HG03565 (cell line): ENCODE data around the gene CASP6.

ENCODE experiments used
- ATAC-seq: cut with Tn5 transposase; IDR thresholded peaks from one replicate; pipeline ENCODE4 v1.9.1; 2021; ENCODE audit warnings: mild to moderate bottlenecking, moderate library complexity; ENCODE audit not compliant: unreplicated experiment

Gene CASP6

GRCh38 chr4:109702950-109703663 lies at the start of gene CASP6:
Gene CASP6, minus strand, starts transcription at chr4:109703445. Its CDS starts 50 bp downstream, at chr4:109703395.
- peak; percentile 65 for ATAC-seq

- no peak for ATAC-seq
These were observed 49.3 kb upstream of the CASP6 start for GRCh38 chr4:109752525-109752924.

GRCh38 chr4:109751852-109752251 lies 48.6 kb upstream of the CASP6 start:
- no peak for ATAC-seq

GRCh38 chr4:109750652-109751244 lies 47.5 kb upstream of the CASP6 start:
- no peak for ATAC-seq

GRCh38 chr4:109749388-109750082 lies 46.3 kb upstream of the CASP6 start:
- no peak for ATAC-seq

- no peak for ATAC-seq
These were observed 44.9 kb upstream of the CASP6 start for GRCh38 chr4:109748114-109748513.

GRCh38 chr4:109746728-109747127 lies 43.5 kb upstream of the CASP6 start:
- no peak for ATAC-seq

DNA sequence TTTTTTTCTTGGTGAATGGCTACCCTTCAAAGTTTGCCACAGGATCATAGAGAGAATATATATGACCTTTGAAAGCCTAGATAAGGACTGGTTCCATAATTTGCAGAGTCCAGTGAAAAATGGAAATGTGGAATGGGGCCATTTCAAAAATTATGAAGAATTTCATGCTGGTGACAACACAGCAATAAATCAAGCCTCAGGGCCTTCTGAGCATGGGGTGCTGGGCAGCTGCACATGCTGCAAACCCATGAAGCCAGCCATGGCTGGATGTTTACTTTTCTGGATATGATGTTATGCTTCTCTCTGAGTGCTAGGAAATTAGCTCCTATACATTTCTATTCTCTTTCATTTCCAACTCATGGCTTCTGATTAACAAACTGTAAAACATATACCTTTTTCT lies 42.6 kb upstream of the CASP6 start:
- no peak for ATAC-seq

- no peak for ATAC-seq
These were observed 36.3 kb upstream of the CASP6 start for GRCh38 chr4:109739547-109739946.

DNA sequence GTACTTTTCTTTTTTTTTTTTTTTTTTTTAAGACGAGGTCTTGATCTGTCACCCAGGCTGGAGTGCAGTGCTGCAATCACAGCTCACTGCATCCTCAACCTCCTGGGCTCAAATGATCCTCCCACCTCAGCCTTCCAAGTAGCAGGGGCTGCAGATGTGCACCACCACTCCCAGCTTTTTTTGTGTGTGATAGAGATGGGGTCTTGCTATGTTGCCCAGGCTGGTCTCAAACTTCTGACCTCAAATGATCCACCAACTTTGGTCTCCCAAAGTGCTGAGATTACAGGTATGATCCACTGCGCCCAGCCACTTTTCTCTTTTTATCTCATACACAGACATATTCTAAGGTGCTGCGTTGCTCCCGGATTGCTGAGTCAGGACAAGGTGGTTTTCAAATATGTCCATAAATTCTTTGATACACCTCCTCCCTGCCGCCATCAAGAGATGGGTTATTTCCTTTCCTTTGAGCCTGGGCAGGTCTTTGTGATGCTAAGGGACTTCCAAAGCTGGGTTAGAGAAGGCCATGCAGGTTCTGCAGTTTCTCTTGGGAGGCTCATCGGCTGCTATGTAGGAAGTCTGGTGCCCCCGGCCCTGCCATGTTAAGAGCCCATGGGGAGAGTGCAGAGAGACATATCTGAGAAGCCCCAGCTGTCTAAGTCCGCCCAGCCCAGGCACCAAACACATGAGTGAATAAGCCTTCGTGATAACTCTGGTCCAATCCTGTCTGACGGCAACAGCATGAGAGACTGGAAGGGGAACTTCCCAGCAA lies 35.0 kb upstream of the CASP6 start:
- no peak for ATAC-seq

- no peak for ATAC-seq
These were observed 32.5 kb upstream of the CASP6 start for GRCh38 chr4:109735566-109736365.

GRCh38 chr4:109733728-109734127 lies 30.5 kb upstream of the CASP6 start:
- ATAC-seq = no peak

GRCh38 chr4:109730619-109731545 lies 27.6 kb upstream of the CASP6 start:
- no peak for ATAC-seq

DNA sequence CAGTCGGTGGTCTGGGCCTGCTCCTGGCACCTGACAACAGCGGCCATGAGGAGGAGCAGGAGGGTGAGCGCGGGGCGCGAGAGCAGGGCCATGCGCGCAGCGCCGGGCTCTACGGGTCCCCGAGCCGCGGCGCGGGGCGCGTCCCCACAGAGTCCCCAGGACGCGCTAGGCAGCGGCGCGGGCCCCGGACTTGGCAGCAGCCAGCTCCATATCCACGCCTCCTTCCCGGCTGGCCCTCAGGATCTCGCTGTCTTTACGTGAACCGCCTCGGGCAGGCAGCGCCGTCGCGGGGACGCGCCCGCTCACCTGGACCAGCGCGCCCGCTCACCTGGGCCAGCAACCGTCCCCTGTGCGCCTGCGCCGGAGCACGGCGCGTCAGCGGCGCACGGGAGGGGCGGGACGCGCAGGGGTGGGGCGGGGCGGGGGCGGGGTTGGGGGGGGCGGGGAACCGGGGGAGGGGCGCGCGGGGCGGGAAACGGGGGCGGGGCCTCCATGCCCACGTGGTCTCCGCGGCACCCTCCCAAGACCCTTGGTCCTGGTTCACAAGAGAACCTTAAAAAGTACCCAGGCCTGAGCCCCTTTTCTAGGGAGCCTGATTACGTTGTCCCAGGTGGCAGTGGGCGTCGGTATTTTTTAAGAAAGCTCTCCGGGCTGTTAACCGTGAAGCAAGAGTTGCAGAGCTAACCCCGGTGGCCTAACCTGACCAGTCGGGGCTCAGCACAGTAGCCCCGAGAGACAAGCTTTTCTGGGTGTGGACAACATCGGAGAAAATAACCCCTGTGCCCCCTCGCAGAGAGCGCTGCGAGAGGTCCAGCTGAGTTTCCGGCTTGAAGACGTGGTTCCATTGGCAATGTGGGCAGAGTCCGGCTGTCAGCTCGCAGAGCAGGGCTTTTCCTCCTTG lies 26.7 kb upstream of the CASP6 start, which contains the start of gene PLA2G12A:
Gene PLA2G12A, minus strand, starts transcription at position 353 of the 901 bp plus-strand sequence. Its CDS starts 261 bp downstream, at position 92.
- peak; percentile 78 for ATAC-seq

DNA sequence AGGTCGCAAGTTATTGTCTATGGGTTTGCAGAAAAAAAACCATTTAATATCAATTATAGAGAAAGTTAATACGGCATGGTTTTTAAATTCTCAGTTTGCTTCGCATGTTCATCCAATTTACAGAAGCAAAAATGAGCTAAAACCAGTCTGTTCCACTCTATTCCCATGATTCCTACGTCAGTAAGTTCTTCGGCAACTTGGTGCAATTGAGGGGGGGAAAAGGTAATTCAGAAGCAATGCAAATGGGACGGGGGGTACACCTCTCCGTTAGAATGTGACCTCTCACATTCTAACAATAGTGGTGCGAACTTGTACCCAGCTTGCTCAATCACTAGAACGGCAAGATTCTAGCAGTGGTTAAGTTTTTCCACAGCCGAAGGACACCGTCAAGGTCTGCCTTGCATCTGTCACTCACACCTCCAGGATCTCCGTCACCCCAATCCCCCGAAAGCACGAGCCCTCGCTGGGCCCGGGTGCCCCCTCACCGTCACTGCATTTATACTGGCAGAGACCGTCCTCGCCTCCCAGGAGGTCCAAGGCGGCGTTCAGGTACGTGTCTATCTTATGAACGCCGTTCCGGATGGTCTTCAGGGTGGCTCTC lies 26.0 kb upstream of the CASP6 start:
- ATAC-seq = no peak

- ATAC-seq = no peak
These were observed 25.1 kb upstream of the CASP6 start for GRCh38 chr4:109728385-109728784.

DNA sequence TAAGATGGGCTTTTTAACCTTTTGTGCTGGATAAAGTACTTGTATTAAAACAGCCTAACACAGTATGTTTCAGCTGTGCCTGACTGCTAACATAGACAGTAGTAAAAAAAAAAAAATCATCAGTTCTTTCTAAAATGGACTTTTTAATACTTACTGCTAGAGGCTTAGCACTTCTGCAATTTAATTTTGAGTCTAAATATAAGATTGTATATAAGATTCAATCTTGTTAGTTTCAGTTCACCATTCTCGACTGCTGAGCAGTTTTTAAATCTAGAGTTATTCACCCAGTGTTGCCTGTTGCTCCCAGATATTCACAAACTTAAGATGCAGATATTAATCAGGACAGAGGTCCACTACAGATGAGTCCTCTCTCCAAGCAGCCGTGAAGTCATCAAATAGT lies 19.9 kb upstream of the CASP6 start:
- ATAC-seq = no peak

DNA sequence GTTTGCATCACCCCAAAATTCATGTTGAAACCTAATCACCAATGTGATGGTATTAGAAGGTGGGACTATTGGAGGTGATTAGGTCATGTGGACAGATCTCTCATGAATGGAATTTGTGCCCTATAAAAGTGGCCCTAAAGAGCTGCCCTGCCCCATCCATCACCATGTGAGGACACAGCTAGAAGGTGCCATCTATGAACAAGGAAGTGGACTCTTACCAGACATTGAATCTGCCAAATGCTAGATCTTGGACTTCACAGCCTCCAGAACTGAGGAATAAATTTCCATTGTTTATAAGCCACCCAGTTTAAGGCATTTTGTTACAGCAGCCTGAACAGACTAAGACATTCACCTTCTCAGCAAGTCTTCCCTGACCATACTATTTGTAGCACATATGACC lies 19.1 kb upstream of the CASP6 start:
- ATAC-seq = no peak
